Sigmoid colon (tissue), 7 donors: ENCODE measurements around the gene TAS1R3. TPM values are rescaled to one million over a fixed set of nuclear protein-coding genes. Genes with fewer than 3 reads are reported as not detected.

Source experiments
- DNase-seq: peaks from one replicate; pipeline ENCODE4 v3.0.0-alpha.2; 2019
- H3K27ac ChIP-seq, 4 donors: fragments of 200-600 bp; sonication (generic); one replicate each; pipeline ENCODE4 v1.5.1; 2016 to 2019; ENCODE audit warnings: mild to moderate bottlenecking in 1 of 4
- H3K27me3 ChIP-seq, 3 donors: fragments of 200-600 bp; sonication (generic); one replicate each; pipeline ENCODE4 v1.5.1; 2019; ENCODE audit warnings: mild to moderate bottlenecking in 1 of 3
- H3K36me3 ChIP-seq, 4 donors: fragments of 200-600 bp; sonication (generic); one replicate each; pipeline ENCODE4 v1.5.1; 2016 to 2019
- H3K4me1 ChIP-seq, 4 donors: fragments of 200-600 bp; sonication (generic); one replicate each; pipeline ENCODE4 v1.5.1; 2017 to 2019
- H3K4me3 ChIP-seq, 4 donors: fragments of 200-600 bp; sonication (generic); one replicate each; pipeline ENCODE4 v1.5.1; 2017 to 2019; ENCODE audit warnings: mild to moderate bottlenecking in 2 of 4, moderate library complexity in 1 of 4
- H3K9me3 ChIP-seq, 4 donors: fragments of 200-600 bp in 3 of 4; sonication (generic) in 3 of 4; one replicate each; pipeline versions ENCODE4 v1.5.1 to v1.6.1; 2013 to 2019
- CTCF ChIP-seq, 4 experiments: fragments of 450-650 bp in 3 of 4; fragments of 200-600 bp in 1 of 4; IDR thresholded peaks; one replicate each; pipeline ENCODE4 v1.5.1; 2016 to 2019; ENCODE audit warnings: antibody characterized with exemption in 4 of 4, mild to moderate bottlenecking in 3 of 4, moderate library complexity in 2 of 4
- EP300 ChIP-seq, 4 donors: sonication (generic); formaldehyde crosslinking; IDR thresholded peaks; one replicate each; pipeline ENCODE4 v1.6.1; 2017; ENCODE audit warnings: antibody characterized with exemption in 4 of 4
- POLR2A ChIP-seq, 2 donors: fragments of 450-650 bp; IDR thresholded peaks; one replicate each; pipeline ENCODE4 v1.6.1; 2016; ENCODE audit warnings: antibody characterized with exemption in 2 of 2, mild to moderate bottlenecking in 2 of 2, moderate library complexity in 2 of 2
- POLR2AphosphoS5 ChIP-seq, 4 donors: sonication (generic); formaldehyde crosslinking; IDR thresholded peaks; one replicate each; pipeline ENCODE4 v1.6.1; 2017; ENCODE audit warnings: antibody characterized with exemption in 4 of 4
- WGBS, 2 donors: extraction: QIAGEN DNeasy Blood & Tissue Kit; methylation state at CpG; one replicate each; pipeline ENCODE4 v1.1.7; 2013; 5-methylcytosine and 5-hydroxymethylcytosine counted together
- intact Hi-C: fragments of 100-400 bp; cut with DNase I; formaldehyde crosslinking; loops from one replicate; pipeline ENCODE4 v1.15.1; 2023
- polyA plus RNA-seq, 3 donors: library from polyadenylated mRNA; stranded (reverse); fragments of 200-250 nt; gene quantifications; one replicate each; pipeline ENCODE4 v1.2.3, GENCODE V29; 2013
- total RNA-seq, 4 donors: library from RNA; depleted of rRNA; stranded (reverse); fragments of >200 nt; gene quantifications; one replicate each; pipeline ENCODE4 v1.1.0, GENCODE V29; 2016
- donor health status: healthy with polysubstance abuse.
- donor health status: Bipolar disorder and iron deficiency.
- donor health status: healthy.

Gene TAS1R3
- total and polyA plus RNA-seq, 7 donors = 0.60 to 0.64 TPM; not detected in 5

- Histone ChIP-seq H3K9me3 (no peaks in the 10 kb centered on the region), H3K4me1 (peaks cover 0 to 62% (median 56%) of the 10 kb centered on the region in 4 donors), H3K27ac (peak overlapping the region; percentile 92 to 98 (median 96)), H3K36me3 (peaks cover 0 to 21% (median 7%) of the 10 kb centered on the region in 4 donors), H3K4me3 (peak overlapping the region; percentile 59 to 98 (median 79)), H3K27me3 (no peaks in the 10 kb centered on the region)
- no peak for TF ChIP-seq EP300 (IDR thresholded peaks at IDR 0.05)
- TF ChIP-seq POLR2A (IDR thresholded peaks at IDR 0.05) = no peak
- TF ChIP-seq CTCF (IDR thresholded peaks at IDR 0.05) = no peak
- no peak for TF ChIP-seq POLR2AphosphoS5 (IDR thresholded peaks at IDR 0.05)
- 19 to 47% methylated on average over 27 of the region's 27 CpGs for WGBS, 2 donors
- DNase-seq = no peak
- intact Hi-C loops = loop anchor here (5.0 kb wide), 1 partner anchor 189 kb away; the partner anchor contains the start of gene C1orf159
These were observed 24.3 kb upstream of the TAS1R3 start for GRCh38 chr1:1306661-1307260.

- Histone ChIP-seq H3K9me3 (no peaks in the 10 kb centered on the region), H3K27ac (peak overlapping the region; percentile 92 to 98 (median 96)), H3K27me3 (no peaks in the 10 kb centered on the region), H3K36me3 (peaks cover 0 to 27% (median 10%) of the 10 kb centered on the region in 4 donors), H3K4me3 (peak overlapping the region; percentile 59 to 98 (median 79)), H3K4me1 (peaks cover 0 to 62% (median 56%) of the 10 kb centered on the region in 4 donors)
- intact Hi-C loops = loop anchor here (5.0 kb wide), 1 partner anchor 190 kb away; the partner anchor contains the start of gene C1orf159
- DNase-seq = no peak
- TF ChIP-seq EP300 (IDR thresholded peaks at IDR 0.05) (no peak), CTCF (IDR thresholded peaks at IDR 0.05) (no peak), POLR2AphosphoS5 (IDR thresholded peaks at IDR 0.05) (no peak), POLR2A (IDR thresholded peaks at IDR 0.05) (no peak)
- 0 to 1% methylated on average over 83 of the region's 83 CpGs for WGBS, 2 donors
These were observed 23.7 kb upstream of the TAS1R3 start for GRCh38 chr1:1307261-1307922.

- no peaks in the 10 kb centered on the region for H3K9me3 ChIP-seq
- TF ChIP-seq POLR2AphosphoS5 (IDR thresholded peaks at IDR 0.05) (peak; percentile 71 to 81 (median 75)), EP300 (IDR thresholded peaks at IDR 0.05) (no peak), POLR2A (IDR thresholded peaks at IDR 0.05) (peak in 1 of 2 donors; percentile 33)
- H3K4me1 ChIP-seq = peaks cover 0 to 60% (median 56%) of the 10 kb centered on the region in 4 donors
- H3K27ac ChIP-seq = peak within 1 kb of the TSS; percentile 92 to 98 (median 96)
- H3K4me3 ChIP-seq = peak within 1 kb of the TSS; percentile 74 to 98 (median 84)
- WGBS, 2 donors = 0 to 1% methylated on average over 128 to 130 of the region's 131 CpGs
- peak; percentile 97 for DNase-seq
- H3K27me3 ChIP-seq = no peaks in the 10 kb centered on the region
- intact Hi-C loops = loop anchor here (2.0 to 5.0 kb wide), 3 partner anchors 41 to 191 kb away; partner anchors contain the start of genes AURKAIP1, C1orf159 and DVL1
- peaks cover 6 to 34% (median 17%) of the 10 kb centered on the region in 4 donors for H3K36me3 ChIP-seq
These were observed 22.9 kb upstream of the TAS1R3 start, which contains the start of the genes ACAP3 and PUSL1 for GRCh38 chr1:1307923-1308755. TSS of gene ACAP3 (minus strand) at chr1:1307930. CDS start at chr1:1307815, 115 bp downstream. TSS of gene PUSL1 (plus strand) at chr1:1308597. CDS start at chr1:1308644, 47 bp downstream.

GRCh38 chr1:1308756-1309250 is 22.3 kb upstream of the TAS1R3 start:
- TF ChIP-seq POLR2AphosphoS5 (IDR thresholded peaks at IDR 0.05) = no peak
- no peak for TF ChIP-seq POLR2A (IDR thresholded peaks at IDR 0.05)
- no peak for TF ChIP-seq EP300 (IDR thresholded peaks at IDR 0.05)
- TF ChIP-seq CTCF (IDR thresholded peaks at IDR 0.05) = no peak
- peak overlapping the region; percentile 74 to 98 (median 84) for H3K4me3 ChIP-seq
- intact Hi-C loops = loop anchor here (2.0 to 5.0 kb wide), 3 partner anchors 40 to 192 kb away; partner anchors contain the start of genes AURKAIP1, C1orf159 and DVL1
- WGBS, 2 donors = 0% methylated on average over 66 of the region's 66 CpGs
- no peak for DNase-seq
- peaks cover 0 to 53% (median 51%) of the 10 kb centered on the region in 4 donors for H3K4me1 ChIP-seq
- H3K36me3 ChIP-seq = peaks cover 13 to 41% (median 24%) of the 10 kb centered on the region in 4 donors
- H3K27ac ChIP-seq = peak overlapping the region; percentile 92 to 98 (median 96)
- H3K27me3 ChIP-seq = no peaks in the 10 kb centered on the region
- H3K9me3 ChIP-seq = no peaks in the 10 kb centered on the region
